A549 (cell line): ENCODE data around the gene YBX1.

Experiments
- CHD2 ChIP-seq: fragments of 150-350 bp; IDR thresholded peaks from 2 replicates; pipeline ENCODE4 v1.6.1; 2014; ENCODE audit warnings: low read length; ENCODE audit not compliant: partially characterized antibody
- CTCF ChIP-seq: fragments of >200 bp; sonication (Bioruptor Twin); formaldehyde crosslinking; IDR thresholded peaks from 3 replicates; pipeline ENCODE4 v1.5.1; 2016
- EP300 ChIP-seq, 2 experiments: fragments of >200 bp; sonication (Bioruptor Twin); formaldehyde crosslinking; IDR thresholded peaks; 2 replicates in 1 of 2; 3 replicates in 1 of 2; pipeline ENCODE4 v1.6.1; 2016 to 2017
- ESRRA ChIP-seq: fragments of 150-350 bp; IDR thresholded peaks from 2 replicates; pipeline ENCODE4 v1.6.1; 2014; ENCODE audit warnings: mild to moderate bottlenecking, low read length, borderline replicate concordance
- JUNB ChIP-seq: fragments of >200 bp; sonication (Bioruptor Twin); formaldehyde crosslinking; IDR thresholded peaks from 2 replicates; pipeline ENCODE4 v1.6.1; 2016
- KDM1A ChIP-seq: fragments of 200-600 bp; sonication (generic); IDR thresholded peaks from 2 replicates; pipeline ENCODE4 v1.6.1; 2016; ENCODE audit warnings: low read depth, mild to moderate bottlenecking
- MAZ ChIP-seq: fragments of 150-350 bp; IDR thresholded peaks from 2 replicates; pipeline ENCODE4 v1.6.1; 2014; ENCODE audit warnings: antibody characterized with exemption, low read depth, low read length, borderline replicate concordance
- MYC ChIP-seq: IDR thresholded peaks from 2 replicates; pipeline ENCODE4 v1.6.1; 2012; ENCODE audit warnings: mild to moderate bottlenecking, inconsistent platforms, low read length, improper control_type of control experiment, borderline replicate concordance
- POLR2A ChIP-seq: IDR thresholded peaks from 2 replicates; pipeline ENCODE4 v1.6.1; 2012; ENCODE audit warnings: mild to moderate bottlenecking, low read length
- RARB ChIP-seq: fragments of 250-450 bp; sonication (Bioruptor Pico); IDR thresholded peaks from 2 replicates; pipeline ENCODE4 v1.8.0; 2021; ENCODE audit warnings: mild to moderate bottlenecking, moderate library complexity
- RFX5 ChIP-seq: fragments of 450-650 bp; IDR thresholded peaks from 2 replicates; pipeline ENCODE4 v1.7.1; 2014; ENCODE audit warnings: antibody characterized with exemption, mild to moderate bottlenecking, moderate library complexity
- SREBF2 ChIP-seq: fragments of 450-650 bp; IDR thresholded peaks from 2 replicates; pipeline ENCODE4 v1.6.1; 2014; ENCODE audit warnings: mild to moderate bottlenecking, moderate library complexity
- ZNF302 ChIP-seq: fragments of 250-450 bp; sonication (Bioruptor Pico); IDR thresholded peaks from 2 replicates; pipeline ENCODE4 v1.9.0; 2021; ENCODE audit warnings: inconsistent platforms, mild to moderate bottlenecking, moderate library complexity
- TF ChIP-seq, protein P1 (sequence below): IDR thresholded peaks from 2 replicates; pipeline ENCODE4 v1.6.1; 2012; ENCODE audit warnings: low read depth, borderline replicate concordance

- no peak for TF ChIP-seq POLR2A
- TF ChIP-seq CTCF = no peak
- TF ChIP-seq MAZ = no peak
- TF ChIP-seq RFX5 = no peak
- TF ChIP-seq SREBF2 = no peak
- no peak for TF ChIP-seq JUNB
- no peak for TF ChIP-seq MYC
- TF ChIP-seq RARB (CRISPR knock-in tag) = no peak
- no peak for TF ChIP-seq EP300 (IDR thresholded peaks at IDR 0.05)
- no peak for TF ChIP-seq ESRRA
- TF ChIP-seq, protein P1, sequence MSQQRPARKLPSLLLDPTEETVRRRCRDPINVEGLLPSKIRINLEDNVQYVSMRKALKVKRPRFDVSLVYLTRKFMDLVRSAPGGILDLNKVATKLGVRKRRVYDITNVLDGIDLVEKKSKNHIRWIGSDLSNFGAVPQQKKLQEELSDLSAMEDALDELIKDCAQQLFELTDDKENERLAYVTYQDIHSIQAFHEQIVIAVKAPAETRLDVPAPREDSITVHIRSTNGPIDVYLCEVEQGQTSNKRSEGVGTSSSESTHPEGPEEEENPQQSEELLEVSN = no peak
- TF ChIP-seq ZNF302 = no peak
- no peak for TF ChIP-seq CHD2
- TF ChIP-seq KDM1A = no peak
Measured at GRCh38 chr1:42700006-42700405, 17.8 kb downstream of the YBX1 start.
